T-helper 2 cell (primary cell): ENCODE data around the gene CD84.
"Not testable (repeated sequence)": the region's sequence is repeated elsewhere in the genome, so short reads cannot be mapped to it uniquely, and the experiment has no call there.

Source experiments
- DNase-seq, 5 experiments: peaks; one replicate each; pipeline versions ENCODE4 v3.0.0 to v3.0.0-alpha.2; 2012 to 2022

The CD84 gene

GRCh38 chr1:160608941-160609340, 29.6 kb upstream of the CD84 start:
- no peak for DNase-seq

DNA sequence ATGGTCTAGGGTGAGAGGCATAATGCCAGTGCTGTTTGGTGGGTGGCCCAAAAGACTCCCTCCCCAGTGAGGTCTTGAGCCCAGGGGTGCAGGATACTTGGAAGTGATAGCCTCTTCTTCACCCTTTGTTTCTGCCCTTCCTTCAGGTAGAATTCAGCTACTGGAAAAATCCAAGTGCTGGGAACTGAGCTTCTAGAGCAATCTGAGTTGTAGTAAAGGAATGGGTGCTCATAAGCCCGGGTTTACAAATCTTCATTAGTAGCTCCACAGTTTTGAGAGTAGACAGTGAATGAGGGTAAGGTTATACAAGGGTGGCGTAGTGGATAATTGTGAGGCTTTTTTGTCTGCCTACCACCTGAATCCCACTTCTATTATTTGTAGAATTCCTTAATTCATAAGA, 29.2 kb upstream of the CD84 start:
- DNase-seq, result no peak

DNA sequence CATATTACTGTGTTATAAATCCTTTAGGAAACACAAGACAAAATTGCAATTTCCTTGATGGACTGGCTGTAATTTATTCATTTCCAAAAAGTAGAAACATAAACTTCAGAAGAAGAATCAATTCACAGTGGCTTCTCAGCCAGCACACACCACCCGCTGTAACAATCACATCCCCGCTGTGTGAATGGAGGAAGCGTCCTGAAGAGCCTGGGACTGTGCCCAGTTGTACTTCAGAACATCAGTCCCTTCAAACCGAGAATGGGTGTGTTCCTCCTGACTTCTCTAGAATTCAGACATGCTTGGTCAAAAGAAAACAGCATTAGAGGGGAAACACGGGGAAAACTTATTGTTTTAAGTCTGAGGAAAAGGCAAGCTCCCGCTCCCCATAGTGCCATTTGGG, 28.8 kb upstream of the CD84 start:
- no peak for DNase-seq

DNA sequence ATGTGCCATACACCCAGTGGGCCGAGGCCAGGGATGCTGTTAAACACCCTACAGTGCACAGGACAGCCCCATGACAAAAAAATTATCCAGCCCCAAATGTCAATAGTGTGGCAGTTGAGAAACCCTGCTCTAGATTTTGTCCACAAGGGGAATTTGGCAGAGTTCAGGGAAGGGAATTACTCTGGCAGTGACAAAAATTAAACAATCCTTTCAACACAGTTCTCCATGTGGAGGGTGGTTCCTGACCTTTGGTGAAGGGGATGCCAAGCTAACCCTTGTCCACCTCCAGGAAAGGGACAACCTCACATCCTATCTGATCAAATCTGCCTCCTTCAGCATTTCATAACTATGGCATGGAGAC, 28.4 kb upstream of the CD84 start:
- DNase-seq, result no peak

DNA sequence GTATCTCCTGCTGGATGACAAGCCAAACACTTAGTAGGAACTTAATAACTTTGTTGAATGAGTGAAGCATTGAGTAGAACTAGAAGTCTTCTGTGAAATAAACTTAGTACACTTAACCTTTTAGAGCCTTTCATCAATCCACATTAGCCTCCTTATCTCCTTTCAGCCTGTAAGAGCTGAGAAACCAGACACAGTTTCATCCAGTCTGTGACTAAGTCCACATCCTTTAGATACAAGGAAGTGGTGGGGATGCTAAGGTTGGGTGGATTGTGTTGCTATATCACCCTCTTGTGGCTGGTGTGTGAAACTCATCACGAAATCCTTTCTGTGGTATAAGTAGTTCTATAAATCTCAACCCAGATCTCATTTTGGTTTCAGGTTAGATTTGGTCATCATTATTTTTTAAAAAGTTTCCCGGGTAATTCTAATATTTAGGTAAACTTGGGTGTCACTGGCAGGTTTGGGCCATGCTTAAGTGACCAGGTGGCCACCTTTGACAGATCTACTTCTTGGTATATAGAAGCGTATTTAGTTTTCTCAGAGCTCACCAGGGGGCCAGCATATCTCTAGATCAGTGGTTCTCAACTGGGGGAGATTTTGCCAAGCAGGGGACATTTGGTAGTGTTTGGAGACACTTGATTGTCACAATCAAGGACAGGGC, 27.8 kb upstream of the CD84 start:
- DNase-seq, result peak in 4 of 5 experiments; percentile 21 to 92 (median 56)

DNA sequence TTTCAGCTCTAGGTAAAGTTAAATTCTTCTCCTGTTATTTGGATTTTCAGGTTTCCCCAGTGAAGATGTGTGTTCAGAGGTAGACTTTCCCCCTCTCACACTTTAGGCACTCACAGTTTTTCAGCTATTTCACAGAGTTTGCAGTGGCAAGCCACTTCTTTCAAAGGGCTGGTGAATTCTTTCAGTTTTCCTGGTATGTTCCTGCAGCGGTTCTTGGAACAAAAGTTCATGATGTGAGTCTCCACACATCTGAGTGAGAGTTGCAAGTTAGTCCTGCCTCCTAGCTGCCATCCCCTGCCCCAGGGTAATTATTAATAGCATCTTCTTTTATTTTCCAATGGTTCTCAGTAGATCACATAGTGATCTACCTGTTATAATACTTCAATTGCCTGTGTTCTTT, 27.3 kb upstream of the CD84 start:
- DNase-seq, result no peak

DNA sequence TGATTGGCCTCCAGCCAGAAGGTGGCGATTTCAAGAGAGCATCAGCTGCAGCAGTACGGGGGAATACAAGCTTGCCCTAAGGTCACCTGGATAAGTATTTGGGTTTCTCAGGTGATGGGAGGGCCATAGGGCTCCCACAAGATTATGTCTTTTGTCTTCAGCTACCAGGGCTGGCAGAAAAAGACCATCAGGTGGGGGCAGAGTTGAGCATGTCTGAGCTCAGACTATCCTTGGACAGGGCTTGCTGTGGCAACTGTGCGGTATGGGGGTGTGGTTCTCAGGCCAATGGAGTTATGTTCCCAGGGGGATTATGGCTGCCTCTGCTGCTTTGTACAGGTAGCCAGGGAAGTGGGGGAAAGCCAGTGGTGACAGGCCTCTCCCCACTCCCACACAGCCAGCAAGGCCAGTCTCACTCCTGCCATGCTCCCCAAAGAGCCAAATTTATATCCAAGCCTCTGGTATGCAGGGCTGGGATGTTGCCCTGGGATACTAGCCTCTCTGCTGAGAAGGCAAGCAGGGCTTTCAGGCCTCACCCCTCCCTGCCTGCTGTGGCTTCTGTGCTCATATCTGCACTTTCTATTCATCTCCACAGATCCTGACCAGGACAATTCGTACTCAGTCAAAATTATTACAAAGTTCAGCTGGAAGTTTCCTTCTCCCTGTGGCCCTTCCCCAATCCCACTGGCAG, 26.6 kb upstream of the CD84 start:
- peak in 1 of 5 experiments; percentile 43 for DNase-seq

DNA sequence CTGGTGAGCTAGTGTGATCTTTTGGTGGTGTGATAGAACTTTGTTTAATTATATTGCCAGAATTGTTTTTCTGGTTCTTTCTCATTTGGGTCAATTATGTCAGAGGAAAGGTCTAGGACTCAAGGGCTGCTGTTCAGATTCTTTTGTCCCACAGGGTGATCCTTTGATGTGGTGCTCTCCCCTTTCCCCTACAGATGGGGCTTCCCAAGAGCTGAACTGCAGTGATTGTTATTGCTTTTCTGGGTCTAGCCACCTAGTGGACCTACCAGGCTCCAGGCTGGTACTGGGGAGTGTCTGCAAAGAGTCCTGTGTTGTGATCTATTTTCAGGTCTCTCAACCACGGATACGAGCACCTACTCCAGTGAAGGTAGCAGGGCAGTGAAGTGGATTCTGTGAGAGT, 25.9 kb upstream of the CD84 start:
- DNase-seq, result no peak

- no peak for DNase-seq
Measured at GRCh38 chr1:160597705-160598104, 18.4 kb upstream of the CD84 start.

DNA sequence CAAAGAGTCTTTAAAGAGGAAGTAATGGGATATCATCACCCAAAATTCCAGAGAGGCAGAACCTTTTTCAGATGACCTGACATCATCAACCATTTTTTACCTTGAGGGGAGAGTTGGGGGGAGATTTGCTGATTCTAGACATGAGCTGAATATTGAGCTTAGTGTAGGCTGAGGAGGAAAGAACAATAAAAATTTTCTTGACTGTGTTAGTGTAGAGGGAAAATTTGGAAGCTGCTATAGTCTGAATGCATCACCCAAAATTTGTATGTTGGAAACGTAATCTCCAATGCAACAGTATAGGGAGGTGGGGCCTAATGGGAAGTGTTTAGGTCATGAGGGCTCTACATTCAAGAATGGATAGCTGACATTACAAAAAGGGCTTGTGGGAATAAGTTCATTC, 17.8 kb upstream of the CD84 start:
- DNase-seq, result no peak

DNA sequence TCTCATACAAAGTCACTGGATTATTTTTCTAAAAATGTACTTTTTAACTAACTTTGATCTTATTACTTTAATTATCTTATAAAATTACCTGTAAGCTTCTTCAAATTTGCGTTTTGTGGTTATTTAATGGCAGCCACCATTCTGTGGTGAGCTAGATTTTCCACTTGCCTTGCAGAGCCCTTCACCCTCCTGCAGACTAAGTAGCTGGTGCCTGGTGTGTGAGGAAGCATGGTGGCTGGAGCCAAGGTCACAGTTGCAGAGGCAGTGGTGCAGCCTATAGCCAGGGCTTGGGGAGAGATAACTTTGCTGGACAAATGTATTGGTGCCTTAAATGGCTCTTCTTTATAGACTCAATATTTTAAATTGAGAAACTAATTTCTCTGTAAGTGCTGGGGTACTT, 11.2 kb upstream of the CD84 start:
- DNase-seq, result no peak

- no peak for DNase-seq
Measured at GRCh38 chr1:160588468-160588867, 9.2 kb upstream of the CD84 start.

DNA sequence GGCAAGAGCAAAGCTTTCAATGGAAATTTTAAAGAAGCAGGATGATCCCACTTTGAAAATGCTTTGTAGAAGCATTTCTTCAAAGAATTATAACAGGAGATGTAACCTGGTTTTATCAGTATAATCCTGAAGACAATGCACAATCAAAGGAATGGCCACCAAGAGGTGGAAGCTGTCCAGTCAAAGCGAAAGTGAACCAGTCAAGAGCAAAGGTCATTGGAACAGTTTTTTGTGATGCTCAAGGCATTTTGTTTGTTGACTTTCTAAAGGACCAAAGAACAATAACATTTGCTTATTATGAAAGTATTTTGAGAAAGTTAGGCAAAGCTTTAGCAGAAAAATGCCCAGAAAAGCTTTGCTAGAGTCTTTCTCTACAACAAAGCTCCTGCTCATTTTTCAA, 5.5 kb upstream of the CD84 start:
- DNase-seq, result no peak

- DNase-seq, result not testable (repeated sequence)
Measured at GRCh38 chr1:160582976-160583375, 3.7 kb upstream of the CD84 start.

GRCh38 chr1:160581961-160582360, 2.7 kb upstream of the CD84 start:
- no peak for DNase-seq

DNA sequence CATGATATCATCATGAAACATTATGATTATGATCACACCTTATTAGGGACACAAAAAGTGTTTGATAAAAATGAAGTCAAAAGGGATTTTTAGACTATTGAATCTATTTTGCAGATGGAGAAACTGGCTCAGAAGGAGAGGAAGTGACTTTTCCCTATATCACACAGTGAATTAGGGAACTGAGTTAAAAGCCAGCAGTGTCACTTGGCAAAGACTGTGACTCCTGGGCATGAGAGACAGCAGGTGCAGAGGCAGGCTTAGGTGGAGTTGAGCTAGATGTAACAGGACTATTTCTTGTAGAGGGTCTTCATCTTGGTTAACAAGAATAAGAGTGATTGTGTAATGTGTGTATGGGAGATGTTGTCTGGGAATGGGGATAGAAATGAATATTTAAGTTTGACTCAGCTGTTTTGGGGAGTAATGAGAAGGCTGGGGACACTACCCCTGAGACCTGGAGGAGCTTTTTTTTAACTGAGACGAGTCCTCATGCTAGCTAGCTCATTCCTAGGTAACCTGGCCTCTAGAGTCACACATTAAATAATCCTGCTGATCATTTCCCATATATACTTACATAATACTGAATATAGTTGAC, 1.0 kb upstream of the CD84 start:
- no peak for DNase-seq

GRCh38 chr1:160578525-160579191, 638 bp downstream of the CD84 start:
- peak in 1 of 5 experiments; percentile 42 for DNase-seq

DNA sequence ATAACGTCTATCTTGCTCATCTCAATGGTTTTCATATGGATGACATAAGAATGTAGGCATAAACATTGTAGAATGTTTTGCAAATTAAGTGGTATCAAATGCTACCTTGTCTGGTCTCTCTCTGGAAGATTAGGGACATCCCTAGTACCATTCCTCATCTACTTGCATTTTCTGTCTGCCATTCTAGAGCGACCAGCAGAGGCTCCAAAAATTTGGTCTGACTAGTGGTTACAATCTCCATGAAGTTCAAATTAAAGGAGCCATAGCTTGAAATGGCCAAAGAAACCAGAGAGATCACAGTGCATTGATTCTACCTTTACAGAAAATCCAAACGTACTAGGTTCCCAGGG, 1.1 kb downstream of the CD84 start:
- peak in 1 of 5 experiments; percentile 74 for DNase-seq

- DNase-seq, result peak in 1 of 5 experiments; percentile 56
Measured at GRCh38 chr1:160577671-160578070, 1.6 kb downstream of the CD84 start.

- DNase-seq, result no peak
Measured at GRCh38 chr1:160576884-160577283, 2.4 kb downstream of the CD84 start.

DNA sequence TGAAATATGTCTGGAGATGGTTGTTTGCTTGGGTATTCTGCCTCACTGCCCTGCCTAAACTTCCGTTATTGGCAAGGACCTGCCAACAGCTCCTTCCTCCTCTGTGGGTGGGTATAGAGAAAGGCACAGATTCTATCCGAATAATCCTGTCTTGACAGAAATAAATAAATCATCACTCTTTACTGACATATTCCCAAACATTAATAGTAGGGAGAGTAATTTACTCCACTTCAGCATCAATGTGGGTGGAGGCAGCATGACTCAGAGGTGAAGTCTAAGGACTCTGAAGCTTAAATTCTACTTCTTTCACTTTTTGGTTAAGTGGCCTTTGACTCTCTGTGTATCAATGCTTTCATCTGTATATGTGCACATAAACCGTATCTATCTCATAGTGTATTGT, 2.9 kb downstream of the CD84 start:
- peak in 2 of 5 experiments; percentile 33 to 63 for DNase-seq

DNA sequence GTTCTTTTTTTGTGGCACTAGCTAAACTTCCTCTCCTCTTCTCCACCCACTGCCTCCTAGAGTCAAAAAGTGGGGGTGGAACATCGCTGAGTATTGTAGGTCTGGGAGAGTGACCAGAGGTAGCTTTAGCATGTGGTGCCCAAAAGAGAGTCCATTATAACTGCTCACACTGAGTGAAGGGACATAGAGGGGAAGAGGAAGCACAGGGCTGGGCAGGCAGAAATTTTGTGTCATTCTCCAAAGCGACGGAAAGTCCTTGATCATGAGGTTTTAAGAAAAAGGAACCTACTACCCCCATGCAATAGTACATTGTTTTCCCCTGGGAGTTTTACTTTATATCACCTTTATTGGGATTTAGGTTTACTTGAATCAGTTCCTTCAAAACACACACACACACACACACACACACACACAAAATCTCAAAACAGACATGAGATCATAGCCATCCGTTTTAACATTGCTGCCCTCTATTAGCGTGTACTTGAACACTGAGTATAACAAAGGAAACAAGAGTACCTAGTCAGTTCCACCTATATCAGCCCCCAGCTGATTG, 4.1 kb downstream of the CD84 start:
- peak in 1 of 5 experiments; percentile 62 for DNase-seq

DNA sequence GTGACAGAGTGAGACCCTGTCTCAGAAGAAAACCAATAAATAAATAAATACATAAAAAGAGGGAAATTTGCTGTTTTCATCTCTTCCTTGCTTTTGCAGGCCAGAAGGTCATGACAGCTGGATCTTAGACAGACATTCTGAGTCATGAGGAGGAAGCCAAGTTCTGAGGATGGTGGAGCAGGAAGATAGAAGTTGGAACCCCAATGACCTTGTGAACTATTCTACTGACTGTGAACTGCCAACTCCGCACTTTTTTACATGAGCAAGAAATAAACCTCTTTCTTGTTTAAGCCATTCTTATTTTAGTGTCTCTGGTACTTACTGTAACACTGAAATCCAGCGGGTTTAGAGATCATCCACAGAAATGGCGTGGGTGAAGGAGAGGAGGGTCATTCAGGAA, 8.5 kb downstream of the CD84 start:
- DNase-seq, result no peak

DNA sequence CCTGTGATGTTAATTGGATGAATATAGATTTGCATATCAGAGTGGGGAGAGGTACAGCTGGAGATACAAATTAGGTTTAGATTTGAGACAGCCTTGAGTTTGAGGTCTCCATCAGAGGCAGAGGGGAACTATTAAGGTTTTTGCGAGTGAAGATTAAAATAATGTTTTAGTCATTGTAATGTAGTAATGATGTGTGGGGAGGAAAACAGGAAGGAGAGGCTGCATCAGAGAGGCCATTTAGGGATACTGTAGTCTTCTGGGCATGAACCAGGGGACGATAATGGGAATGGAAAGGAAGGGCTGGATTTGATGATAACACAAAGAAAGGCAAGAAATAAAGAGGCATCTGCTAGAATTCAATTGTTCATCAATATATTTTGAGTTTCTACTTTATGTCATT, 9.5 kb downstream of the CD84 start:
- DNase-seq, result no peak
